NCI-H1436 treated with DMSO at 0.1 percent for 48 hours (cell line): ENCODE results near the gene NCS1.

Experiments
- DNase-seq: peaks from one replicate; lab custom pipeline; 2025; lab: John Stamatoyannopoulos, UW

NCS1 gene

GRCh38 chr9:130214776-130215340 is 42.7 kb downstream of the NCS1 start:
- no peak for DNase-seq

GRCh38 chr9:130215341-130216119 is 43.3 kb downstream of the NCS1 start:
- no peak for DNase-seq

GRCh38 chr9:130217838-130218237 is 45.6 kb downstream of the NCS1 start:
- DNase-seq: no peak

- no peak for DNase-seq
Observed at GRCh38 chr9:130219661-130220096, 47.5 kb downstream of the NCS1 start.

GRCh38 chr9:130220352-130220751 is 48.1 kb downstream of the NCS1 start:
- DNase-seq: no peak

GRCh38 chr9:130222833-130223232 is 50.6 kb downstream of the NCS1 start:
- no peak for DNase-seq

- no peak for DNase-seq
Observed at GRCh38 chr9:130225071-130225470, 52.9 kb downstream of the NCS1 start.

- DNase-seq: no peak
Observed at GRCh38 chr9:130225586-130225985, 53.4 kb downstream of the NCS1 start.

- no peak for DNase-seq
Observed at GRCh38 chr9:130226112-130226511, 53.9 kb downstream of the NCS1 start.

- no peak for DNase-seq
Observed at GRCh38 chr9:130227833-130228232, 55.6 kb downstream of the NCS1 start.

- no peak for DNase-seq
Observed at GRCh38 chr9:130229759-130230158, 57.6 kb downstream of the NCS1 start.

GRCh38 chr9:130230631-130231030 is 58.4 kb downstream of the NCS1 start:
- DNase-seq: no peak

GRCh38 chr9:130232899-130233586 is 60.8 kb downstream of the NCS1 start:
- no peak for DNase-seq

GRCh38 chr9:130233587-130233945 is 61.4 kb downstream of the NCS1 start:
- DNase-seq: no peak

- no peak for DNase-seq
Observed at GRCh38 chr9:130234340-130235260, 62.4 kb downstream of the NCS1 start.

- DNase-seq: no peak
Observed at GRCh38 chr9:130235558-130236435, 63.6 kb downstream of the NCS1 start.

GRCh38 chr9:130236436-130236985 is 64.3 kb downstream of the NCS1 start:
- no peak for DNase-seq

- DNase-seq: no peak
Observed at GRCh38 chr9:130237076-130237475, 64.9 kb downstream of the NCS1 start.

- no peak for DNase-seq
Observed at GRCh38 chr9:130237763-130238524, 65.7 kb downstream of the NCS1 start.

GRCh38 chr9:130239363-130239695 is 67.1 kb downstream of the NCS1 start:
- no peak for DNase-seq
